ENCODE results near the gene SPRING1. TPM values are rescaled to one million over a fixed set of nuclear protein-coding genes. Genes with fewer than 3 reads are reported as not detected.

Gene SPRING1
- total RNA-seq, 1 experiment from 2014 or later: 19.1 TPM

Small RNAs within 50 kb of the gene (small RNA-seq; reads per million reads assigned to genes)
- 0 to 0.06 reads per million in 2 experiments for gene RNU6-558P

Other genes starting within 250 kb of the SPRING1 start
- 0.97 TPM in 1 of 2 replicates, not detected in the other for gene MAP1LC3B2, start 178.7 kb downstream of the SPRING1 start, total RNA-seq (2014; rRNA removed; shearing (Covaris generic))
- gene RNFT2, start 246 bp upstream of the SPRING1 start, total RNA-seq (2014; rRNA removed; shearing (Covaris generic)): 16.5 and 20.8 TPM in 2 replicates
- gene HRK, start 143.4 kb upstream of the SPRING1 start, total RNA-seq (2014; rRNA removed; shearing (Covaris generic)): 0.25 and 0.52 TPM in 2 replicates
- gene FBXW8, start 172.9 kb upstream of the SPRING1 start, total RNA-seq (2014; rRNA removed; shearing (Covaris generic)): 7.8 and 8.2 TPM in 2 replicates